Posterior vena cava (tissue), 2 donors: ENCODE data around the gene COL4A6. TPM values are rescaled to one million over a fixed set of nuclear protein-coding genes. Genes with fewer than 3 reads are reported as not detected.
"Not testable (repeated sequence)": the region's sequence is repeated elsewhere in the genome, so short reads cannot be mapped to it uniquely, and the experiment has no call there.

Experiments used
- DNase-seq: peaks from one replicate; pipeline ENCODE4 v3.0.0-alpha.2; 2020; ENCODE audit warnings: low spot score
- intact Hi-C, 2 donors: fragments of 100-400 bp; cut with DNase I; formaldehyde crosslinking; loops; one replicate each; pipeline versions ENCODE4 v1.14.1 to v1.14.2; 2022 to 2023
- total RNA-seq, 2 donors: library from RNA; stranded (reverse); fragmentation: NEBNext Ultra II Directional; extraction: Animal tissue kit (Norgen Biotek cat#: 25700); gene quantifications; one replicate each; pipeline ENCODE4 v1.2.1, GENCODE V29; 2021
- donor health status: DM: yes; HTN: yes; CAD: no.
- donor health status: DM: yes; HTN: yes; CAD: no.

COL4A6 gene
- total RNA-seq, 2 donors from 2014 or later: 2.3 to 3.9 TPM

DNA sequence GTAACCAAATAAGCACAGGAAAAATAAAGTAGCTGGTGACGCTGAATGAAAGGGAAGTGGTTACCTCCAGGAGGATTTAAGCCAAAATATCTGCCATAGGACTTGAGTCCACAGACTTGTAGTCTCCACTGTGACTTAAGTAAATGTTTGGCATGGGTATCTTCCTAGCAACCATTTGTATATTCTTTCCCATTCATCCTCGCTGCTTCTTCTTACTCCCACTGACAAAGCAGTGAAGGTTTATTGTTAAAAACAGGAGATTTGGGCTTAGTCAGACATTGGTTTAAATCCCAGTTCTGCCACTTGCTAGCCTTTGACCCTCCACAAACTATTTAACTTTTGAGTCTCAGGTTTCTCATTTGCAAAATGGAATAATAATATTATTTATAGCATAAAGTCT is 22.3 kb downstream of the COL4A6 start:
- intact Hi-C loops: no loop called here
- DNase-seq: no peak

DNA sequence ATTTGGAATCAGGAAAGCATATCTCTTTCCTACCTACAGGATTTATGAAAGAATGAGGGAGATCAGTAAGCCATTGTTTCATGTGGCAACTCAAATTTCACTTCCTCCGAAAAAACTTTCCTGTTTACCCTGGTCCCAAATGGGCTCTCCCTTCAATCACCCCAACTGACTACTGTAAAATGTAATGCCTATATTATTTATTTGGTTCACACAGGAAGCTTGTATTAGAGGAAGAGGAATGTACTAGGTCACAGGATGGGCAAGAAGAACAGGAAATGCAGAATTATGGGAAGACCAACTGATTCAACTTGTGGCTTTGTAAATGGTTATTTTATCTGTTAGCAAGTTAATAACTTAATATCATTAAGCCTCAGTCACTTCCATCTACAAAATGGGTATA is 23.1 kb downstream of the COL4A6 start:
- no peak for DNase-seq
- intact Hi-C loops: no loop called here

DNA sequence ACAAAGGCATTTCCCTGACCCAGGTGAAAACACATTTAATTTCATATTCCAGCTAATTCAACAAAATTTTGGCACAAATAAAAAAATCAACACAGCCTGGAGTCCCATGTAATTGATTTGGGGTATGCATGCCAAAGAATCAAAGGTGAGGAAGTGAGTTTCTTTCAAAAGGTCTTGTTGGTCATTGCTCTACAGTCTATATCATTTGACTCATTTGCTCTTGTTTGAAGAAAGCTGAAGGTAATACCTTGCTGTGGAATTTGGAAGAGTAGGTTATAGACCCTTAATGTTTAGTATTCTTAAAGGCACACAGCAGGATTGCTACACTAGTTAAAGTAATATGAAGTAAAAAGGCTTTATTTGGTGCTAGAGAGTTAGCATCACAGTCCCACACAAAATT is 25.4 kb downstream of the COL4A6 start:
- no peak for DNase-seq
- intact Hi-C loops: no loop called here

DNA sequence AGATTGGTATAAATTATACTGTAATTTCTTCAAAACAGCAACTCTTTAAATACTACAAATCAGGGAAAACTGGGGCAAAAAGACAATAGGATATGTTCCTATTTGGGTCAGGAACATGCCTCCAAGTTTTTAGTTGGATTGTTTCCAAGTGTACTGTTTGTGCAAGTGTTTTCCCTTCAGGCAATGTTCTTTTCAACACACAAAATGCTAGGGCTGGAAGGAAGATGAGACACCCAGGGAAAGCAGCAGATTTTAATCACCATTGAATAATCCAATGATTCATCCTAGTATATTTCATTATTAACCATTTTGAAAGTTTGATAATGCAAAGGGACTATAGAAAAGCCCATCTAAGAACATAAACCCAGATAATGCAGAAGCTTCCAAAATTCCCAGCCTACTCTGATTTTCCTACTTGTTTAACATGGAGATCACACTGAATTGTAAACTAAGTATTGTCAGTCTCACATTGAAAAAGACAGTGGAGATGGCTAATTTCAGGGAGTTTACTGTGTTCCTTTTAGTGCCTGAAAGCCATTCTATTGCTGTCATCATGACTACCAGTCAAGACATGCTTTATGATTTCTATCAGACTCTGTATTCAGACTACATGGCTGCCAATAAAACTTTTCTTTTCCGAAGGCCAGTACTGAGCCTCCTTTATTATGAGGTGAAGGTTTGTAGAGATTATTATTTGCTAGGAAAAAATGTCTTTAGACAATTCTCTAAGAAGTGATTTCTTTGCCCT is 38.6 kb downstream of the COL4A6 start:
- no peak for DNase-seq
- intact Hi-C loops: no loop called here

DNA sequence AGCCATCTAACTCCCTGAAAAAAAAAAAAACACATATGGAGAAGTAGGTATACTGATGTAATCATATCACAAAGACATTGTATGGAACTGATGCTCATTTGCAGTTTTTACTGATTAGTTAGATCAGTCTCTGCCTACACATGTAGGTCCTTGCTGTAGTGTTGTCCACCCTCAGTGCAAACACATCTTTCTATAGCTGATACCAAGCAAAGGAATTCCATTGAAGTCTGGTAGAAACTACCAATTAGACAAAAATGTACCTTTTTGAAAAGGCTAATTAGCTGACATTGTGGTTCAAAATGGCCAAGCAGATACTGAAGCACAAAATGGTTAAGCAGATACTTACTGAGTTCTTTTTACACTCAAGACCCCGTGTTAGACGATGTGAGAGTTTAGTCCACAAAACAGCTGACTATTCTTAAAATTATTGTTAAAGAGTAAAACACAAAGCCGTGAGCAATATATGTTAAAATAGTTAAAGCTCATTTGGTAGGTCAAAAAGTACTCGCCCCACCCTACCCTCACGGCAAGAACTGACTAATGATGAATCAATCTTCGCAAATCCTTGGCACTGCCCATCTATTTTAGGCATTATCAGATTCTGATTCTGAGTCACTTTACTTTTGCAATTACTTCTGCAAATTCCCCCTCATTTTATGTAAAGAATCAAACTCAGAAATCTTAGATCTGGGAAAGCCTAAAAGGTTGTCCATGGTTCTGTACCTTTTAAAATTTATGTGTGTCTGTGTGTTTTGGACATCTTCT is 40.4 kb downstream of the COL4A6 start:
- no peak for DNase-seq
- intact Hi-C loops: no loop called here

DNA sequence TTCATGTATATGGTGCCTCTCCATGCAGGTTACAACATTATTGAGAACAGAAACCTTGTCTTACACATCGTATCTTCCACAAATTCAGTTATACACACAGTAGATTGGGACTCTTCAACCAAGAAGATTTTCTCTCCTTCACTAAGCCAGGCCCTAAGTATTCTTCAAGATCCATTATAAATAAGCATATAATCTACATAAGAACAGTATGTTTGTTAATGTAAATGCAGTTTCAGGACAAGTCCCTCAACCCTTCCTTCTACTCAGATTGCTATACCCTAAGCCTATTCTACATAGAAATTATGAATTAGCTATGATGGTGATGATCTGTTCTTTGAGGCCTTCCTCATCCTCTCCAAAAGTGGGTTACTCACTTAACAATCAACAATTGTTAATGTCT is 41.2 kb downstream of the COL4A6 start:
- DNase-seq: no peak
- intact Hi-C loops: no loop called here

DNA sequence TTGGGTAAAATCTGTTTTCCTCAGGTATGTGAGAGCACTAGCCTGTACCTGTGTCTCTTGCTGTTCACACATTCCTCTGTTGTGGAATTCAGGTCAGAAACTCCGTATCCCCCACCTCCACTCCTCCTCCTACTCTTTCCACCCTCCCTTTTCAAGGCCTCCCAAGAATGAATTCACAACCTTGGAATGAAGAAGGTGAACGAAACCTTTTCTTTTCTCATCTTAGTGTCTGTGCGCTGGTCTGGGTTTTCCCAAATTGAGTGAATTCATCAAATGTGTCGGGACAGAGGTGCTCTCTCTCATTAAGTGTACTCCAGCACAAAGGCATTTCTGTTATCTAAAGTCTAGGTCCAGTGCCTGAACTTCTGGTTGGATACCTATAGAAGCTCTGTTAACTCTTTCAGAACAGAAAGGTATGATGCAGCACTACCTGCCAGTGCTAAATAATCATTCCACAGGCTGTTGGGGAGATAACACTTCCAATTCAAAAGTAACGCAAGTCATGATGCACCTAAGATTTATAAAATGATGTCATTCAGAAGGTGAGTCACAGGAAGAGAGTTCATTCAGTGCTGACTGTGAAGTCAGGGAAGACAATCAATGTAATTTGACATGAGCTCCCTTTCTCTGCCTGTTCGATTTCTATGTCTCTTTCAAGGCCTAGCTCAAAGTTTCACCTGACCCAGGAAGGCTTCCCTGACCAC is 41.9 kb downstream of the COL4A6 start:
- intact Hi-C loops: no loop called here
- DNase-seq: no peak

DNA sequence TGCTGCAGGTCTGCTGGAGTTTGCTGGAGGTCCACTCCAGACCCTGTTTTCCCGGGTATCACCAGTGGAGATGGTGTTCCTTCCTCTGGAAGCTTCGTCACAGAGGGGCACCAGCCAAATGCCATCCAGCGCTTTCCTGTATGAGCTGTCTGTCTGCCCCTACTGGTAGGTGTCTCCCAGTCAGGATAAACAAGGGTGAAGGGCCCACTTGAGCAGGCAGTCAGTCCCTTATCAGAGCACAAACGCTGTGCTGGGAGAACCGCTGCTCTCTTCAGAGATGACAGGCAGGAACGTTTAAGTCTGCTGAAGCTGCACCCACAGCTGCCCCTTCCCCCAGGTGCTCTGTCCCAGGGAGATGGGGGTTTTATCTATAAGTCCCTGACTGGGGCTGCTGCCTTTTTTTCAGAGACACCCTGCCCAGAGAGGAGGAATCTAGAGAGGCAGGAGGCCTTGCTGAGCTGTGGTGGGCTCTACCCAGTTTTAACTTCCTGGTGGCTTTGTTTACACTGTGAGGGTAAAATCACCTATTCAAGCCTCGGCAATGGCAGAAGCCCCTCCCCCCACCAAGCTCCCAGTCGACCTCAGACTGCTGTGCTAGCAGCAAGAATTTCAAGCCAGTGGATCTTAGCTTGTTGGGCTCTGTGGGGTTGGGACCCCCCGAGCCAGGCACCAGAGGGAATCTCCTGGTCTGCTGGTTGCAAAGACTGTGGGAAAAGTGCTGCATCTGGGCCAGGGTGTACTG is 47.1 kb downstream of the COL4A6 start:
- DNase-seq, intact Hi-C loops: not testable (repeated sequence)

DNA sequence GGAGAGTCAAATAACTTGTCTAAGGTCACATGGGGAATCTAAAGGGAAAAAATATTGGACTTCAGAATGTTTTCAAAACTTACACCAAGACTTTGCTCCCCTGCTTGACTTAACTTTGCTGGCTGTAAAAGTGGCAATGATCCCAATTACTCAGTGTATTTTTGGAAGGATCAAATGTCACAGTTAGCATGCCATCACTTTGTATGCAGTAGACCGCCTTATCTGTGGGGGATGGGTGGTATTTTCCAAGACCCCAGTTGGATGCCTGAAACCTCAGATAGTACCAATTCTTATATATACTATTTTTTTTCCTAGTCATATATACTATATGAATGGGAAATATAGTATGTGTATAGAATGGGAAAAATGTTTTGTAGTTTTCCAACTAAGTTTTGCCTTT is 53.4 kb downstream of the COL4A6 start:
- no peak for DNase-seq
- intact Hi-C loops: no loop called here

DNA sequence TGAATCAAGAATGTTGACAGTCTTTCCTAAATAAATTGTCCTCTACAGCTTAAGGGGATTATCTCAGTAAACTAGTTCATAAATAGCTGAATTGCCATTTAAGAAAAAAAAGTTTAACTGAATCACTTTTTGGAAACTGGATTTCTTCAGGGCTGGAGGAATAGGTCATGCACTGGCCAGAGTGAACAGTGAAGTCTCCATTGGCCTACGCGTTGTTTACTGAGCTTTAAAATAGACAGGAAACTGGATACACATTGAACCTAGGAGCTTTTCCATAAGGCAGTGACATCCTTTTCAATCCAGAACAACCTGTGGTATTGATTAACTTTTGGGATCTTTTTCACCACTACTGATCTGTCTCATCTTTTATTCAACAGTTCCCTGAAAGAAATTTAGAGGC is 58.0 kb downstream of the COL4A6 start:
- intact Hi-C loops: no loop called here
- DNase-seq: no peak

DNA sequence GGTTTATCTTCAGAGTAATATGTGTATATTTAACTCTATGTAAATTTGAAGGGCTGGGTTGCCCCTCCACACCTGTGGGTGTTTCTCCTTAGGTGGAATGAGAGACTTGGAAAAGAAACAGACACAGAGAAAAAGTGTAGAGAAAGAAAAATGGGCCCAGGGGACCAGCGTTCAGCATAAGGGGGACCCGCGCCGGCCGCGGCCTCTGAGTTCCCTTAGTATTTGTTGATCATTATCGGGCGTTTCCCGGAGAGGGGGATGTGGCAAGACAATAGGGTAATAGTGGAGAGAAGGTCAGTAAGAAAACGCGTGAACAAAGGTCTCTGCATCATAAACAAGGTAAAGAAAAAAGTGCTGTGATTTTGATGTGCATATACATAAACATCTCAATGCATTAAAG is 61.4 kb downstream of the COL4A6 start:
- DNase-seq, intact Hi-C loops: not testable (repeated sequence)

DNA sequence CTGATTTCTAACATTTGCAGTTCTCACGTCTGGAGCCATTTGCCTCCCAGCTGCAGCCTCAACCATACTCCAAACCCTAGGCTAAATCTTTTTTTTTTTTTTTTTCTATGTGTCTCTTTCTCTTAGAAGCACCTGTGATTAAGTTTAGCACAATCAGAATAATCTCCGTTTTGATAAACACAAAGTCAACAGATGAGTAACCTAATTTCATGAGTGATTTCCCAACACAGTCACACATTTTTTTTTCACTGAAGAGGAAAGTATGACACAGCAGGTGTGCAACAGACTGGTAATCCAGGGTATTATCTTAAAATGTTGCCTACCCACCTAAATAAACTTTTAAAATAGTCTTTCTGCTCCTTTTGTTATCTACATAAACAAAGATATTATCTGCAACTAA is 62.6 kb downstream of the COL4A6 start:
- DNase-seq, intact Hi-C loops: not testable (repeated sequence)

DNA sequence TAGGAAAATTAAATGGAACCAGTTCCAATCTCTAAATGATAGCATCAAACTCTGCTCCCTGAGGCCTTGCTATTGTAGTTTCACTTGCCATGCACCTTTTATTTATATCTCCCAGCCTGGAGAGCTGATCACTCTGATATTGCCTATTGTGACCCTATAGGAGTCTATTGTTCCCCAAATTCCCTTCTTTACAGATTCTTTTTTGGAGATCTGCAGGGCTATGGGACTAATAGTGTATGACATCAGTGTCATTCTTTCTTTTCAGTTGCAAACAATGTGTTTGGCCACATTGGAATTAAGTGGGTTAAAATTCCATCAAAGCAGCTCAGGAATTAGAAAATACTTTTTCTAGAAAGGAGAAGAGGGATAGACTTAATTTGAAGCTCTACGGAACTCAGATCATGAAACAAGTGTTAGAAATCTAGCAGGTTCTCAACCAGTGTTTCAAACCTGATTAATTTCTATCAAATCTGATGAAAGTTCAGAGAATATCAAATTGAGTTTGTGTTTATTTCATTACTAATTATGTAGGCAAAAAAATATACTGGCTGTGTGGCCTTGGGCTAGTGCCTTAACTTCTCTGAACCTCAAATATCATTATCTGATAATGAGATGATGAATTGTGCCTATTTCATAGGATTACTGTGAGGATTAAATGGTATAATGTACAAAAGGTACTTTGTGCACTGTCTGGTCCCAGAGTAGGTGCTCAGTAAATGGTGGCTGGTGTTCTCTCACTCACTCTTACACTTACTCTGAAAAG is 71.4 kb downstream of the COL4A6 start:
- intact Hi-C loops: no loop called here
- no peak for DNase-seq

DNA sequence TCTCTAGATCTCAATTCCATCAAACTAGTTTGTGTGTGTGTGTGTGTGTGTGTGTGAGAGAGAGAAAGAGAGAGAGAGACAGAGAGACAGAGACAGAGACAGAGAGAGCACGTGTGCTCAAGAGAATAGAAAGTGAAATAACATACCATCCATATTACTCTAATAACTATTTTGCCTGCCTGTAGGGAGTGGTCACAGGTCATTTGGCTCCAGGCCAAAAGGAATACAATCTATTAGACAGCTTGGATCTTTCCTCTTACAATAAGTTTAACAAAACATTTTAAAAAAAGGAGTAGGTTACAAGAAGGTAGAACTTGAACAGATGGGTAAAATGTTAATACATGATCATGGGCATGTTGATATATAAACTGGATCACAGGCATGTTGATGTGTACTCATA is 76.2 kb downstream of the COL4A6 start:
- intact Hi-C loops: no loop called here
- DNase-seq: no peak

DNA sequence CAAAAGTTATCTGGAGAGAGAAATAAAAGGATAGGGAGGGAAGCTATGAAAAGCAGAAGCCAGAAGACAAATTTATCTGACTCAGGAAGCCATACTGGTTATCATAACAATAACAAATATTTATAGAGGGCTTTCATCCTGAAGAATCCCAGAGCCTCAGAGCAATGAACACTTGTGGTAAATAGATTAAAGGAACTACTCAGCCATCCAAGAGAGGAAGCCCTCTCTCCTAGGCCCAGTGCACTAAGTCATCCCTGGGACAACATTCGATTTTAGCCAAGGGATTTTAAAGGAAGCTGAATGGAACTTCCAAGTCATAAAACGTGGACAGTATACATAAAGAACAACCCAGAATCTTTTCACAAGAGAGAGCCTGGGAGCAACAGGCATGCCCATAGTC is 76.9 kb downstream of the COL4A6 start:
- intact Hi-C loops: no loop called here

DNA sequence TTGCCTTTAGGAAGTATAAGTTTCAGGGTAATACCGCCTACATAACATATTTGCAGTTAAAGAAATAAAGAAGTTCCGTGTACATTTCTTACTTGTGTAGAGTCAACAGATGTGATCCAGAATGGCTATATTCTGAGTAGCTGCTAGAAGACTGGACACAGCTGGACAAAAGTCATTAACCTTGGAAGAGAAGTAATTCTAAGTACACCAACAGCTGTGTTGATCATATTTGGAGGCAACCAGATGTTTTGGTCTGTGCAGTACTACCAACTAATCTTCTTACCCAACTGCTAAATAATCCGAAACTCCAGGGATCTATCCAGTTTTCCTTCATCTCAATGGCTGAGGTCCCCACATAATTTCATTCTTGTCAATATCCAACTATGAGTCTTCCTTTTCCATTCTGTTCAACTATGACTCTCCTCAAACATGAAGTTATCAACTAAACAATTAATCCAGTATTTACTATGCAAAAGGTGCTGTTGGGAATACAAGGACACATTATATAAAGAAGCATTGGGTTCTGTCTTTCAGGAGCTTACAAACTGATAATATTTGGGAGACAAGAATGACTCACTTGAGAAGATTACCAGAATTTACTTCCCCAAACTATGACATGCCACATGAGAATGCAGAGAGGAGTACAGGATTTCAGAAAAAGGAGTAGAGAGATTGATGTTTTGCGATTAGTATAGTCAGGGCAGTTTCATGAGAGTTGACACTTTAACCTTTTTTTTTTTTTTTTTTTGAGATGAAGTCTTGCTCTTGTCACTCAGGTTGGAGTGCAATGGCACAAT is 78.2 kb downstream of the COL4A6 start:
- intact Hi-C loops: no loop called here
- no peak for DNase-seq

More for the DNA sequence above, 76.9 kb downstream of the COL4A6 start:
- no peak for DNase-seq

DNA sequence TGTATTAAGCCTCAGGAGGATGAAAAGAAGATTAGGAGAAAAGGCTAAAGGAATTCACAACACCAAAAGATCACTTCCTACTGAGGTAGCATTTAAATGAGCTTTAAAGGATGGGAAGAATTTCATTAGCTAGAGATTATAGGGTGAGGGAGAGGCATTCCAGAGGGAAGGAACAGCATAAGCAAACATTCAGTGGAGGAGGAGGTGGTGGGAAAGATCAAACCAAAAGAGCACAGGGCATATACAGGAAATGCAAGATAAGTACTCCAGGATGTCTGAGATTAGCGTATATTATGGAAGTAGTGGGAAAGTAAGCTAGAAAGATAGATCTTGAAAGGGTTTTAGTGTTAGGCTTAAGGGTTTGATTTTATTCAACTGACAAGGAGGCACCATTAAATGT is 84.8 kb downstream of the COL4A6 start:
- intact Hi-C loops: no loop called here
- no peak for DNase-seq

DNA sequence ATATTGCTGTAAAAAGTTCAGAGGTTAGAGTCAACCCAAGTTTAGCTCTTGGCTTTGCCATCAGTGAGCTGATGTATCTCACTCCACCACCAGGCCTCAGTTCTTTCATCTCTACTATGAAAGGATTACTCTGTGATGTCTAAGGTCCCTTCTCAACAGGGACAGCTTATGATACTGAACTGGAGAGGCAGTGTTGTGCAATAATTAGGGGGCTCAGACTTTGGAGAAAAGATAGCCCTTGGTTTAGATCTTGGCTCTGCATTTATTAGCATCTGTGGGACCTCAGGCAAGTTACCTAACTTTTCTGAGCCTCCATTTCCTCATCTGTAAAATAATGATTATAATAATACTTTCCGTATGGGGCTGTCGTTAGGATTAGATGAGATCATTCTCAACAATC is 89.0 kb downstream of the COL4A6 start:
- intact Hi-C loops: loop anchor here in 1 of 2 donors (10.0 kb wide), 1 partner anchor 1246 kb away; no protein-coding TSS in a partner anchor

More for the DNA sequence above, 89.0 kb downstream of the COL4A6 start:
- no peak for DNase-seq
